ENCODE data around the gene ZNF431. TPM values are rescaled to one million over a fixed set of nuclear protein-coding genes. Genes with fewer than 3 reads are reported as not detected.

The ZNF431 gene
- total and polyA plus RNA-seq, 2 of the 8 experiments (the other 6 are each of a cell fraction or from before 2014, with no cell fraction given), result 6.7 to 43.2 TPM

DNA sequence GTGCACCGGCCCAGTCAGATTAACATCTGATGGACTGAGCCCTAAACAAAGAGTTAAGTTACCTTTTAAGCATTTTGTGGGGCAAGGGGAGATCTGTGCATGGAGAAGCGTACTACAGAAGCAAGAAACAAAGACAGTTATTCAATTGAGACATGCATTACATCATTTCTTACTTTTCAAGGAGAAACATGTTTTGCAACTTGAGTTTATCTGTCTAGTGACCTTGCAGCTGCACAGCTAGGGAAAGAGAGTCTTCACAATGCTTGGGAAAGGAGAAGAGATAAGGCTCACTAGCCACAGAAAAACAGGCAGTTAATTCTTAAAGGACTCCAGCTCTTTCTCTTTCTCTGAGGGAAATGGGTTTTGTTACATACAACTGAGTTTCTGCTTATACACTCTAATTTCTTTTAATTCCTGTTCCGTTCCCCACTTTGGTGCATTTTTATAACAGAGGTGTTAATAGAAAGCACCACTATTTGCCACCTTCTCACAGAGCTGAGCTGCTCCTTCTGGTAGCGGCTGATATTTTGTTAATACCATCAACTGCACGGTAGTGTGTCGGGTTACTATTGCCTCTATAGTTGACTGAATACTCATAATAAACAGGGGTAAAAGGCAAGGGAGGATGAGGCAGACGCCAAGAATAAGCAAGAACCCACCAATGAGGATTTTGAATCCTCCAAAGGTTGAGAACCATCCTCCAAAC is 55.9 kb downstream of the ZNF431 start:
- Histone ChIP-seq H3K79me2 (ENCODE audit: control insufficient read depth in 1 of 2, insufficient read depth in 2 of 2, low read length in 2 of 2) (no peaks in the 10 kb centered on the region), H3K27me3 (replicated peaks in 1 of 4; ENCODE audit: control insufficient read depth in 3 of 4, extremely low read depth in 1 of 4, insufficient read depth in 3 of 4, low read length in 3 of 4) (no peaks in the 10 kb centered on the region), H3K27ac (ENCODE audit: low read depth, low read length) (no peak overlapping the region), H3K4me2 (ENCODE audit: insufficient read depth in 1 of 2, low read depth in 2 of 2, low read length in 2 of 2) (no peak overlapping the region), H2BK12ac (ENCODE audit: low read depth, low read length) (no peak overlapping the region), H3K4me3 (ENCODE audit: extremely low read depth in 1 of 4, insufficient read depth in 2 of 4, low read depth in 3 of 4, low read length in 4 of 4) (no peak overlapping the region), H4K20me1 (replicated peaks in 1 of 2; ENCODE audit: control insufficient read depth in 1 of 2, insufficient read depth in 2 of 2, low read length in 2 of 2) (no peaks in the 10 kb centered on the region), H3K14ac (ENCODE audit: insufficient read length) (no peak overlapping the region), H3K23me2 (ENCODE audit: low read depth, low read length) (no peaks in the 10 kb centered on the region), H2BK20ac (ENCODE audit: low read length) (no peak overlapping the region), H2BK15ac (ENCODE audit: low read length) (no peak overlapping the region), H2AFZ (ENCODE audit: low read length) (no peak overlapping the region), H2AK5ac (ENCODE audit: low read depth, low read length) (no peak overlapping the region), H2BK120ac (replicated peaks; ENCODE audit: low read depth, low read length) (no peak overlapping the region), H3K9ac (replicated peaks in 1 of 4; ENCODE audit: extremely low read depth in 1 of 4, low read depth in 3 of 4, low read length in 3 of 4) (no peak overlapping the region), H3K23ac (ENCODE audit: insufficient read length) (no peak overlapping the region), H3K18ac (ENCODE audit: extremely low read depth, low read length) (no peak overlapping the region), H4K8ac (ENCODE audit: extremely low read depth, insufficient read depth, low read length) (no peak overlapping the region), H2BK5ac (ENCODE audit: low read depth, low read length) (no peak overlapping the region), H3K4me1 (replicated peaks in 1 of 4; ENCODE audit: control insufficient read depth in 3 of 4, insufficient read depth in 4 of 4, low read length in 3 of 4) (peaks cover 0 to 4% (median under 1%) of the 10 kb centered on the region in 4 experiments; a peak in 2 of 7 replicates), H3K36me3 (ENCODE audit: control insufficient read depth in 2 of 4, insufficient read depth in 4 of 4, low read length in 3 of 4) (no peaks in the 10 kb centered on the region), H4K5ac (ENCODE audit: insufficient read length, low read depth, low read length) (no peak overlapping the region), H3K4ac (replicated peaks; ENCODE audit: insufficient read length, low read depth, low read length) (no peak overlapping the region), H4K91ac (replicated peaks; ENCODE audit: insufficient read length, low read length) (no peak overlapping the region), H3K56ac (replicated peaks; ENCODE audit: insufficient read length, low read depth, low read length) (no peak overlapping the region), H3K79me1 (ENCODE audit: low read depth, low read length) (no peaks in the 10 kb centered on the region), H3K9me3 (ENCODE audit: insufficient read depth in 2 of 2, low read depth in 1 of 2, low read length in 1 of 2) (no peaks in the 10 kb centered on the region)
- CTCF ChIA-PET (ENCODE audit: partially characterized antibody), result interaction anchor here (0.9 to 9.0 kb wide), 3 partner anchors 9 to 238 kb away, joined by 3 to 69 read pairs (median 4); no protein-coding TSS in a partner anchor
- WGBS, 2 experiments (ENCODE audit: extremely low coverage in 1 of 2, insufficient coverage in 1 of 2, insufficient read length in 1 of 2, insufficient replicate concordance in 2 of 2, low coverage in 1 of 2, low lambda C conversion rate in 2 of 2, missing lambda C conversion rate in 1 of 2), result 83% methylated on average over 7 of the region's 7 CpGs; no CpG with 5 or more reads in 1 of the 2 experiments
- POLR2A ChIA-PET (ENCODE audit: partially characterized antibody), result interaction anchor here (0.9 to 1.0 kb wide), 2 partner anchors 34 to 116 kb away, joined by 3 read pairs; partner anchors contain the start of gene ZNF714
- FAIRE-seq, result no peak
- no peak for DNase-seq (ENCODE audit: low read depth in 1 of 2, low spot score in 2 of 2)
- TF ChIP-seq, protein P1, sequence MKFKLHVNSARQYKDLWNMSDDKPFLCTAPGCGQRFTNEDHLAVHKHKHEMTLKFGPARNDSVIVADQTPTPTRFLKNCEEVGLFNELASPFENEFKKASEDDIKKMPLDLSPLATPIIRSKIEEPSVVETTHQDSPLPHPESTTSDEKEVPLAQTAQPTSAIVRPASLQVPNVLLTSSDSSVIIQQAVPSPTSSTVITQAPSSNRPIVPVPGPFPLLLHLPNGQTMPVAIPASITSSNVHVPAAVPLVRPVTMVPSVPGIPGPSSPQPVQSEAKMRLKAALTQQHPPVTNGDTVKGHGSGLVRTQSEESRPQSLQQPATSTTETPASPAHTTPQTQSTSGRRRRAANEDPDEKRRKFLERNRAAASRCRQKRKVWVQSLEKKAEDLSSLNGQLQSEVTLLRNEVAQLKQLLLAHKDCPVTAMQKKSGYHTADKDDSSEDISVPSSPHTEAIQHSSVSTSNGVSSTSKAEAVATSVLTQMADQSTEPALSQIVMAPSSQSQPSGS (IDR thresholded peaks at IDR 0.05; ENCODE audit: low read length), result no peak
- no peak for TF ChIP-seq RFX5 (IDR thresholded peaks at IDR 0.05; ENCODE audit: borderline replicate concordance, low read depth, low read length)
- TF ChIP-seq SIRT6 (IDR thresholded peaks at IDR 0.05; ENCODE audit: low read length), result no peak
- TF ChIP-seq, protein P2, sequence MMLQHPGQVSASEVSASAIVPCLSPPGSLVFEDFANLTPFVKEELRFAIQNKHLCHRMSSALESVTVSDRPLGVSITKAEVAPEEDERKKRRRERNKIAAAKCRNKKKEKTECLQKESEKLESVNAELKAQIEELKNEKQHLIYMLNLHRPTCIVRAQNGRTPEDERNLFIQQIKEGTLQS (IDR thresholded peaks at IDR 0.05; ENCODE audit: insufficient read depth, low read depth, low read length), result no peak
- no peak for TF ChIP-seq ASH2L (IDR thresholded peaks at IDR 0.05; ENCODE audit: low read length)
- TF ChIP-seq GTF2F1 (IDR thresholded peaks at IDR 0.05; ENCODE audit: borderline replicate concordance, low read depth, low read length), result no peak
- TF ChIP-seq RNF2 (IDR thresholded peaks at IDR 0.05; ENCODE audit: borderline replicate concordance, low read depth, low read length, missing control alignments, poor library complexity, severe bottlenecking), result no peak
- TF ChIP-seq TEAD4 (IDR thresholded peaks at IDR 0.05; ENCODE audit: low read depth, low read length), result no peak
- no peak for TF ChIP-seq NRF1 (IDR thresholded peaks at IDR 0.05; ENCODE audit: low read depth, low read length)
- TF ChIP-seq SRF (IDR thresholded peaks at IDR 0.05; ENCODE audit: low read depth, low read length), result no peak
- TF ChIP-seq BACH1 (IDR thresholded peaks at IDR 0.05; ENCODE audit: low read length), result no peak
